Measurements from ENCODE around the gene CNDP2. TPM values are rescaled to one million over a fixed set of nuclear protein-coding genes. Genes with fewer than 3 reads are reported as not detected.

The CNDP2 gene
- total and polyA plus RNA-seq, 2 donors (not counting 1 experiment from before 2014, with no cell fraction given): 121 to 182 TPM

GRCh38 chr18:74465775-74466174, 30.4 kb upstream of the CNDP2 start:
- Mint-ChIP-seq H3K4me1 (no peaks in the 10 kb centered on the region), H3K27me3 (peaks cover 19% of the 10 kb centered on the region), H3K27ac (no peak overlapping the region), H3K4me3 (no peak overlapping the region), H3K9me3 (ENCODE audit: insufficient read depth) (peaks cover 8% of the 10 kb centered on the region)
- Histone ChIP-seq H3K27me3 (replicated peaks in 1 of 4; ENCODE audit: control extremely low read depth in 1 of 4, control insufficient read depth in 3 of 4, insufficient read depth in 4 of 4, low read length in 3 of 4) (peaks cover 0 to 9% (median 0%) of the 10 kb centered on the region in 4 experiments), H3K4me2 (replicated peaks; ENCODE audit: low read depth, low read length, poor library complexity, severe bottlenecking) (no peak overlapping the region), H3K9ac (ENCODE audit: low read length) (no peak overlapping the region), H4K20me1 (ENCODE audit: control insufficient read depth, insufficient read depth, low read length, poor library complexity, severe bottlenecking) (no peaks in the 10 kb centered on the region), H3K4me1 (ENCODE audit: control insufficient read depth in 2 of 2, insufficient read depth in 2 of 2, low read length in 2 of 2) (no peaks in the 10 kb centered on the region), H3K4me3 (ENCODE audit: control extremely low read depth in 1 of 5, extremely low read depth in 1 of 5, insufficient read depth in 1 of 5, low read depth in 2 of 5, low read length in 4 of 5) (no peak overlapping the region), H3K9me3 (ENCODE audit: control extremely low read depth in 1 of 3, control insufficient read depth in 2 of 3, insufficient read depth in 1 of 3, low read length in 2 of 3) (peaks cover 0 to 4% (median 0%) of the 10 kb centered on the region in 3 donors), H2AFZ (ENCODE audit: insufficient read depth, low read depth, low read length, poor library complexity, severe bottlenecking) (no peak overlapping the region), H3K79me2 (ENCODE audit: control insufficient read depth, insufficient read depth, low read length) (no peaks in the 10 kb centered on the region), H3K27ac (ENCODE audit: low read length in 2 of 2) (no peak overlapping the region), H3K36me3 (replicated peaks in 1 of 2; ENCODE audit: control extremely low read depth in 1 of 2, control insufficient read depth in 1 of 2, extremely low read depth in 1 of 2, insufficient read depth in 2 of 2, low read length in 1 of 2) (no peaks in the 10 kb centered on the region)
- ChIA-PET POLR2A (no interaction called here), CTCF (no interaction called here)
- WGBS (ENCODE audit: insufficient coverage): 100% methylated on average over 1 of the region's 4 CpGs
- intact Hi-C loops (cut with micrococcal nuclease): no loop called here
- ATAC-seq (ENCODE audit: low read depth): no peak
- no peak for TF ChIP-seq EZH2 (IDR thresholded peaks at IDR 0.05; ENCODE audit: borderline replicate concordance, insufficient read depth, low read depth, low read length, poor library complexity, severe bottlenecking)
- no peak for TF ChIP-seq CTCF (IDR thresholded peaks at IDR 0.05)
- DNase-seq: no peak

- Histone ChIP-seq H3K4me1 (ENCODE audit: control insufficient read depth in 2 of 2, insufficient read depth in 2 of 2, low read length in 2 of 2) (no peaks in the 10 kb centered on the region), H3K27me3 (replicated peaks in 1 of 4; ENCODE audit: control extremely low read depth in 1 of 4, control insufficient read depth in 3 of 4, insufficient read depth in 4 of 4, low read length in 3 of 4) (peaks cover 0 to 8% (median 2%) of the 10 kb centered on the region in 4 experiments), H3K9ac (ENCODE audit: low read length) (no peak overlapping the region), H3K4me3 (ENCODE audit: control extremely low read depth in 1 of 5, extremely low read depth in 1 of 5, insufficient read depth in 1 of 5, low read depth in 2 of 5, low read length in 4 of 5) (no peak overlapping the region), H3K4me2 (replicated peaks; ENCODE audit: low read depth, low read length, poor library complexity, severe bottlenecking) (no peak overlapping the region), H2AFZ (ENCODE audit: insufficient read depth, low read depth, low read length, poor library complexity, severe bottlenecking) (no peak overlapping the region), H3K9me3 (ENCODE audit: control extremely low read depth in 1 of 3, control insufficient read depth in 2 of 3, insufficient read depth in 1 of 3, low read length in 2 of 3) (peaks cover 0 to 7% (median 0%) of the 10 kb centered on the region in 3 donors), H4K20me1 (ENCODE audit: control insufficient read depth, insufficient read depth, low read length, poor library complexity, severe bottlenecking) (no peaks in the 10 kb centered on the region), H3K79me2 (ENCODE audit: control insufficient read depth, insufficient read depth, low read length) (no peaks in the 10 kb centered on the region), H3K36me3 (replicated peaks in 1 of 2; ENCODE audit: control extremely low read depth in 1 of 2, control insufficient read depth in 1 of 2, extremely low read depth in 1 of 2, insufficient read depth in 2 of 2, low read length in 1 of 2) (no peaks in the 10 kb centered on the region), H3K27ac (ENCODE audit: low read length in 2 of 2) (no peak overlapping the region)
- ChIA-PET CTCF (no interaction called here), POLR2A (no interaction called here)
- WGBS (ENCODE audit: insufficient coverage): 90% methylated on average over 2 of the region's 3 CpGs
- Mint-ChIP-seq H3K4me3 (no peak overlapping the region), H3K27me3 (peaks cover 19% of the 10 kb centered on the region), H3K4me1 (no peaks in the 10 kb centered on the region), H3K9me3 (ENCODE audit: insufficient read depth) (peaks cover 8% of the 10 kb centered on the region), H3K27ac (no peak overlapping the region)
- no peak for DNase-seq
- TF ChIP-seq CTCF (IDR thresholded peaks at IDR 0.05) (no peak), EZH2 (IDR thresholded peaks at IDR 0.05; ENCODE audit: borderline replicate concordance, insufficient read depth, low read depth, low read length, poor library complexity, severe bottlenecking) (no peak)
- no peak for ATAC-seq (ENCODE audit: low read depth)
- intact Hi-C loops (cut with micrococcal nuclease): no loop called here
Measured at GRCh38 chr18:74468547-74469061, 27.6 kb upstream of the CNDP2 start.

All from B cell (primary cell).